Endodermal cell (in vitro differentiated cells): ENCODE data around the gene SLC25A46. TPM values are rescaled to one million over a fixed set of nuclear protein-coding genes. Genes with fewer than 3 reads are reported as not detected.

Experiments
- DNase-seq: peaks from one replicate; pipeline ENCODE4 v3.0.0-alpha.2; 2017
- H3K27ac ChIP-seq: 2 replicates; pipeline ENCODE4 v1.5.1; 2013; ENCODE audit warnings: mild to moderate bottlenecking, low read depth, low read length, moderate library complexity
- H3K27me3 ChIP-seq: 2 replicates; pipeline ENCODE4 v1.6.1; 2013; ENCODE audit warnings: mild to moderate bottlenecking, low read length, moderate library complexity; ENCODE audit not compliant: insufficient read depth, control insufficient read depth, poor library complexity, severe bottlenecking
- H3K36me3 ChIP-seq: 2 replicates; pipeline ENCODE4 v1.7.0; 2013; ENCODE audit warnings: mild to moderate bottlenecking, low read length, moderate library complexity; ENCODE audit not compliant: control insufficient read depth, insufficient read depth
- H3K4me1 ChIP-seq: one replicate; pipeline ENCODE4 v1.7.0; 2013; ENCODE audit warnings: low read length; ENCODE audit not compliant: control insufficient read depth, insufficient read depth
- H3K4me3 ChIP-seq: 2 replicates; pipeline ENCODE4 v1.5.1; 2013; ENCODE audit warnings: mild to moderate bottlenecking, low read length, moderate library complexity
- H3K9ac ChIP-seq: 2 replicates; pipeline ENCODE4 v1.6.1; 2013; ENCODE audit warnings: mild to moderate bottlenecking, low read length, moderate library complexity; ENCODE audit not compliant: poor library complexity, severe bottlenecking; ENCODE audit errors: extremely low read depth
- H3K9me3 ChIP-seq: 2 replicates; pipeline ENCODE4 v1.6.1; 2013; ENCODE audit warnings: mild to moderate bottlenecking, low read length, moderate library complexity; ENCODE audit not compliant: control insufficient read depth
- H3K27ac Mint-ChIP-seq: 2 replicates; pipeline ENCODE4 v1.8.0; 2020; ENCODE audit warnings: mixed read lengths
- H3K27me3 Mint-ChIP-seq: 2 replicates; pipeline ENCODE4 v1.8.0; 2021; ENCODE audit warnings: mild to moderate bottlenecking, mixed read lengths; ENCODE audit not compliant: insufficient read depth
- H3K36me3 Mint-ChIP-seq: 2 replicates; pipeline ENCODE4 v1.8.0; 2020; ENCODE audit warnings: low read depth, mixed read lengths
- H3K4me1 Mint-ChIP-seq: 2 replicates; pipeline ENCODE4 v1.8.0; 2020; ENCODE audit warnings: mixed read lengths
- H3K4me3 Mint-ChIP-seq: 2 replicates; pipeline ENCODE4 v1.8.0; 2020; ENCODE audit warnings: mild to moderate bottlenecking, moderate library complexity, mixed read lengths
- H3K9me3 Mint-ChIP-seq: 2 replicates; pipeline ENCODE4 v1.8.0; 2020; ENCODE audit warnings: mild to moderate bottlenecking, mixed read lengths
- WGBS, 2 experiments: methylation state at CpG; one replicate each; pipeline versions ENCODE4 v1.1.5 to v1.1.7; 2013; ENCODE audit warnings: missing lambda C conversion rate in 2 of 2, mixed read lengths in 1 of 2; ENCODE audit not compliant: insufficient coverage in 1 of 2, insufficient read length in 1 of 2; 5-methylcytosine and 5-hydroxymethylcytosine counted together
- total RNA-seq, 2 donors: library from RNA; stranded (reverse); fragmentation: NEBNext Ultra II Directional in 1 of 2; extraction: Animal tissue kit (Norgen Biotek cat#: 25700) in 1 of 2; gene quantifications; 2 replicates in 1 of 2; 3 replicates in 1 of 2; pipeline ENCODE4 v1.2.1, GENCODE V29; 2021
- TF ChIP-seq, protein P1 (sequence below): fragments of 200-600 bp; sonication (generic); conservative IDR thresholded peaks from 2 replicates; pipeline ENCODE4 v1.5.0; 2021; ENCODE audit warnings: antibody characterized with exemption, mild to moderate bottlenecking

The SLC25A46 gene
- total RNA-seq, 2 donors from 2014 or later, result 22.7 to 24.5 TPM

- H3K36me3 ChIP-seq, result peaks cover 50% of the 10 kb centered on the region
- Mint-ChIP-seq H3K27ac (no peak overlapping the region), H3K36me3 (peaks cover 9% of the 10 kb centered on the region), H3K27me3 (no peaks in the 10 kb centered on the region), H3K4me1 (no peaks in the 10 kb centered on the region), H3K9me3 (no peaks in the 10 kb centered on the region), H3K4me3 (no peak overlapping the region)
- no peak overlapping the region for H3K27ac ChIP-seq
- H3K27me3 ChIP-seq, result no peaks in the 10 kb centered on the region
- TF ChIP-seq, protein P1, sequence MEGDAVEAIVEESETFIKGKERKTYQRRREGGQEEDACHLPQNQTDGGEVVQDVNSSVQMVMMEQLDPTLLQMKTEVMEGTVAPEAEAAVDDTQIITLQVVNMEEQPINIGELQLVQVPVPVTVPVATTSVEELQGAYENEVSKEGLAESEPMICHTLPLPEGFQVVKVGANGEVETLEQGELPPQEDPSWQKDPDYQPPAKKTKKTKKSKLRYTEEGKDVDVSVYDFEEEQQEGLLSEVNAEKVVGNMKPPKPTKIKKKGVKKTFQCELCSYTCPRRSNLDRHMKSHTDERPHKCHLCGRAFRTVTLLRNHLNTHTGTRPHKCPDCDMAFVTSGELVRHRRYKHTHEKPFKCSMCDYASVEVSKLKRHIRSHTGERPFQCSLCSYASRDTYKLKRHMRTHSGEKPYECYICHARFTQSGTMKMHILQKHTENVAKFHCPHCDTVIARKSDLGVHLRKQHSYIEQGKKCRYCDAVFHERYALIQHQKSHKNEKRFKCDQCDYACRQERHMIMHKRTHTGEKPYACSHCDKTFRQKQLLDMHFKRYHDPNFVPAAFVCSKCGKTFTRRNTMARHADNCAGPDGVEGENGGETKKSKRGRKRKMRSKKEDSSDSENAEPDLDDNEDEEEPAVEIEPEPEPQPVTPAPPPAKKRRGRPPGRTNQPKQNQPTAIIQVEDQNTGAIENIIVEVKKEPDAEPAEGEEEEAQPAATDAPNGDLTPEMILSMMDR, result no peak
- H3K4me3 ChIP-seq, result no peak overlapping the region
- DNase-seq, result no peak
- 63 to 87% methylated on average over 1 of the region's 1 CpG for WGBS, 2 experiments
- H3K9me3 ChIP-seq, result no peaks in the 10 kb centered on the region
- no peak overlapping the region for H3K9ac ChIP-seq
- no peaks in the 10 kb centered on the region for H3K4me1 ChIP-seq
These were observed 21.4 kb downstream of the SLC25A46 start for GRCh38 chr5:110760158-110760557.

DNA sequence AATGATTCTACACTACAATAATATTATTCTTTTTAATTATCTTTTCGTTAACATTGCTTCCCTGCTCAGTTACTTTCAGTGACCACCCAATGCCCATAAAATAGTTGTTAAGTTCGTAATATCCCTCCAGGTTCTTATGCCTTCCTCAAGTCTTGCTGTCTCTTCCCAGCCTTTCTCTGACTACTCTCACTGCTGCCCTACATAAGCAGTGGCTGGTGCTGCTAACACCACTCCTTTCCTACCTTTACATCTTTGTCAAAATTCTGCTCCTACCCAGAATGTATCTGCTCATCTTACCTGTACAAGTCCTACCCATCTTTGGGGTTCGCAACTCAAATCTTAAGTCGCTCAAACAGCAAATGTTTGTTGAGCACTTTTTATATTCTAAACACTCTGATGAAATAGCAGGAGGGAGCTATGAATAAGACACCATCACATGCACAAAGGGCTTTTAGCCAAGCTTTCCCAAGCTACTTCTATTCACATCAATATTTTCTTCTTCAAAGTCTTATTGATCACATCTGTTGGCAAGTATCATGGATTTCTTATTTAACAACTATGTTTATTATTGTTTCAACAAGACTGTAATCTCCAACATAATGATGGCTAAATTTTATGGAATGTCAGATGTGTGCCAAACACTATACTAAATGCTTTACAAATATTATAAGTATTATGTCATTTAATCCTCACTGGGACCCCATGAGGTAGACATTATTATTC lies 29.5 kb downstream of the SLC25A46 start:
- 84 to 85% methylated on average over 2 to 4 of the region's 4 CpGs for WGBS, 2 experiments
- no peaks in the 10 kb centered on the region for H3K4me1 Mint-ChIP-seq

GRCh38 chr5:110769000-110769681 lies 30.3 kb downstream of the SLC25A46 start:
- WGBS, 2 experiments, result 40% methylated on average over 3 of the region's 5 CpGs; no CpG with 5 or more reads in 1 of the 2 experiments
- no peak for DNase-seq
- TF ChIP-seq, protein P1, result no peak

More for the DNA sequence above, 29.5 kb downstream of the SLC25A46 start:
- H3K9ac ChIP-seq, result no peak overlapping the region
- H3K27ac ChIP-seq, result no peak overlapping the region
- Mint-ChIP-seq H3K27me3 (no peaks in the 10 kb centered on the region), H3K36me3 (no peaks in the 10 kb centered on the region), H3K9me3 (no peaks in the 10 kb centered on the region), H3K4me3 (no peak overlapping the region), H3K27ac (no peak overlapping the region)
- no peaks in the 10 kb centered on the region for H3K36me3 ChIP-seq
- TF ChIP-seq, protein P1, result no peak
- H3K4me3 ChIP-seq, result no peak overlapping the region
- H3K9me3 ChIP-seq, result no peaks in the 10 kb centered on the region
- no peaks in the 10 kb centered on the region for H3K27me3 ChIP-seq
- DNase-seq, result no peak
- H3K4me1 ChIP-seq, result no peaks in the 10 kb centered on the region

More at GRCh38 chr5:110769000-110769681, 30.3 kb downstream of the SLC25A46 start:
- no peaks in the 10 kb centered on the region for H3K36me3 ChIP-seq
- Mint-ChIP-seq H3K4me1 (no peaks in the 10 kb centered on the region), H3K9me3 (no peaks in the 10 kb centered on the region), H3K4me3 (no peak overlapping the region), H3K27ac (no peak overlapping the region), H3K27me3 (no peaks in the 10 kb centered on the region), H3K36me3 (no peaks in the 10 kb centered on the region)
- no peak overlapping the region for H3K27ac ChIP-seq
- no peak overlapping the region for H3K4me3 ChIP-seq
- H3K9me3 ChIP-seq, result no peaks in the 10 kb centered on the region
- H3K4me1 ChIP-seq, result no peaks in the 10 kb centered on the region
- H3K27me3 ChIP-seq, result no peaks in the 10 kb centered on the region
- H3K9ac ChIP-seq, result no peak overlapping the region
